Small intestine (tissue), 7 donors: Measurements from ENCODE around the gene B4GALNT3. TPM values are rescaled to one million over a fixed set of nuclear protein-coding genes. Genes with fewer than 3 reads are reported as not detected.

Experiments
- DNase-seq, 2 donors: peaks; one replicate each; pipeline versions ENCODE4 v3.0.0 to v3.0.0-alpha.2; 2013
- FAIRE-seq: peaks from 2 replicates; lab custom pipeline; 2012; peaks lifted over from hg19 to GRCh38; lab: Jason Lieb, UNC
- H3K27ac ChIP-seq, 3 donors: one replicate each; pipeline ENCODE4 v1.5.1; 2013; ENCODE audit warnings: low read length in 2 of 3, mild to moderate bottlenecking in 2 of 3, control low read depth in 1 of 3, inconsistent platforms in 1 of 3, low read depth in 1 of 3, moderate library complexity in 1 of 3
- H3K27me3 ChIP-seq, 3 donors: one replicate each; pipeline ENCODE4 v1.6.1; 2013; ENCODE audit warnings: low read length in 3 of 3, inconsistent platforms in 1 of 3; ENCODE audit not compliant: control insufficient read depth in 3 of 3, insufficient read depth in 3 of 3
- H3K36me3 ChIP-seq, 3 donors: one replicate each; pipeline ENCODE4 v1.6.1; 2013; ENCODE audit warnings: low read length in 3 of 3, inconsistent platforms in 1 of 3, low read depth in 1 of 3, mild to moderate bottlenecking in 1 of 3, moderate library complexity in 1 of 3; ENCODE audit not compliant: control insufficient read depth in 3 of 3, insufficient read depth in 2 of 3
- H3K4me1 ChIP-seq, 3 donors: one replicate each; pipeline ENCODE4 v1.6.1; 2013; ENCODE audit warnings: low read length in 2 of 3, inconsistent platforms in 1 of 3, low read depth in 1 of 3, mild to moderate bottlenecking in 1 of 3, moderate library complexity in 1 of 3; ENCODE audit not compliant: control insufficient read depth in 3 of 3, insufficient read depth in 2 of 3
- H3K4me3 ChIP-seq, 3 donors: one replicate each; pipeline ENCODE4 v1.5.1; 2013; ENCODE audit warnings: low read length in 3 of 3, control low read depth in 1 of 3, inconsistent platforms in 1 of 3, low read depth in 1 of 3, mild to moderate bottlenecking in 1 of 3, moderate library complexity in 1 of 3
- H3K9me3 ChIP-seq, 2 donors: one replicate each; pipeline ENCODE4 v1.6.1; 2013; ENCODE audit warnings: low read depth in 1 of 2, low read length in 1 of 2; ENCODE audit not compliant: control insufficient read depth in 2 of 2, insufficient read depth in 1 of 2
- WGBS, 3 donors: extraction: QIAGEN DNeasy Blood & Tissue Kit; methylation state at CpG; one replicate each; pipeline ENCODE4 v1.1.7; 2013; 5-methylcytosine and 5-hydroxymethylcytosine counted together
- polyA plus RNA-seq, 4 donors: library from polyadenylated mRNA; stranded (reverse) in 3 of 4; unstranded in 1 of 4; fragments of 200-250 nt in 3 of 4; fragments of 120-200 nt in 1 of 4; gene quantifications; one replicate each; pipeline versions ENCODE4 v1.2.1 to v1.2.3, GENCODE V29; 2013
- donor health status: healthy with polysubstance abuse.
- donor health status: control.
- donor health status: control.
- donor health status: Bipolar disorder and iron deficiency.
- donor health status: healthy.

The B4GALNT3 gene
- polyA plus RNA-seq, 4 donors: 0.45 to 6.6 (median 2.9) TPM; not detected in 1

DNA sequence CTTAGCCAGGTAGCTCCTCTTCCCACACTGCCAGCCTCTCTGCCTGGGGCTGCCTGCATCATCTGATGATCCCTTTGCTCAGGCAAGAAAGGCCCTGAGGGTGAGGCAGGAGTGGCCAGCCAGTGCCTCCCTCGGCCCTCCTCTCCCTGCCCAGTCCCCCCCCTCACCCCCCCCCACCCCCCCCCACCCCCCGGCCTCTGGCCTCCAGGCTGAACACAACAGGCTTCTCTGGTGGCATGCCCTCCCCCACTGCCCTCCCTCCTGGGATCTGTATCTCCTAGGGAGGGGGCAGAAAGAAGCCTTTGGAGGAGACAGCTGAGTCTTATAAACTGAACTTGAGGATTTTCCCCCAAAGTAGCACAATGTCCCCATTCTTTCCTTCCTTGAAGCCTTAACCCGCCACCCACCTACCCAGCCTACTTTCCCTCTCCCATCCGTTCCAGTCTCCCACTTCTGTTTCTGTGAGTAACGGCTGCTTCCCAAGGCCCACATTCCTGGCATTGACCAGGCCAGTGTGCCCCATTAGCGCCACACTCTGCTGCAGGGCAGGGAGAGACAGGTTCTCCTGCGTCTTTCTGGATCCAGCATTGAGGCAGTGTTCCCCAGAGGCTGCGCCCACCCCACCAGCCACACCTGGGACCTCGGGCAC lies 82.1 kb downstream of the B4GALNT3 start:
- Histone ChIP-seq H3K4me1 (peaks cover 0 to 4% (median 2%) of the 10 kb centered on the region in 3 donors), H3K27ac (no peak overlapping the region), H3K36me3 (peaks cover 0 to 5% (median 0%) of the 10 kb centered on the region in 3 donors), H3K4me3 (no peak overlapping the region), H3K27me3 (no peaks in the 10 kb centered on the region), H3K9me3 (no peaks in the 10 kb centered on the region)
- FAIRE-seq (no peak), DNase-seq (no peak)
- WGBS, 3 donors: 76 to 89% (median 83%) methylated on average over 7 to 8 of the region's 9 CpGs

DNA sequence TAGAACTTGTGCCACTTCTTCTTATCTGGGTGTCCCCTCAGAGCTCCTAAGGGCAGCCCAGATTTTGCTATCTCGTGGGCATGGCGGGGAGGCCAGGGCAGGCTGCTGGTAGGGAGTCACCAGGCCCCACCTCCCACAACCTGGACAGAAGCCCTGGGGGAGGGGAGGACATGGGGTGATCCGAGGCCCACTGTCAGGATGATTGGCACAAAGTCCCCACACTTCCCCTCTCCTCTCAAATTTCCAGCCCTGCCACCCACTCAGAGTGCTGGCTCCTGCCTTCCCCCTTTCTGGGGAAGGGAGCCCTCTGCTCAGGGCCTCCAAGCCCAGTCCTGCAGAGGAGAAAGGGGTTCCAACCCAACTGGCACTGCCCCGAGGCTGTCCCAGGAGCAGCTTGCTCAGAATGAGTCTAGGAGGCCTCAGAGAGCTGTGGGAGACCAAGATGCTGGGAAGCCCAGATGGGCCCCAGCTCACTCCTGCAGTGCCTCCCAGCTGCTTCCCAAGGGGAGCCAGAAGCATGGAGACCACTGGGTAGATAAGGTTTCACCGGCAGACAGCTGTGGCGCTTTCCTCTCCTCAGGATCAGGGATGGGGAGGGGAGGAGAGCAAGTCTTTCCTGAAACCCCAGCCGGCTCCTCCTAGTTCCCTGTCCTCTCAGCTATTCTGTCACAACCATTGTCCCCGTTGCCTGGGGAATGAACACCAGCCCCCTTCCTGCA lies 82.8 kb downstream of the B4GALNT3 start:
- H3K27me3 ChIP-seq: no peaks in the 10 kb centered on the region
- H3K36me3 ChIP-seq: peaks cover 0 to 5% (median 0%) of the 10 kb centered on the region in 3 donors
- H3K9me3 ChIP-seq: no peaks in the 10 kb centered on the region
- 68 to 73% (median 69%) methylated on average over 7 to 8 of the region's 8 CpGs for WGBS, 3 donors
- H3K4me1 ChIP-seq: peaks cover 0 to 4% (median 2%) of the 10 kb centered on the region in 3 donors
- H3K27ac ChIP-seq: no peak overlapping the region
- DNase-seq (no peak), FAIRE-seq (no peak)
- no peak overlapping the region for H3K4me3 ChIP-seq

DNA sequence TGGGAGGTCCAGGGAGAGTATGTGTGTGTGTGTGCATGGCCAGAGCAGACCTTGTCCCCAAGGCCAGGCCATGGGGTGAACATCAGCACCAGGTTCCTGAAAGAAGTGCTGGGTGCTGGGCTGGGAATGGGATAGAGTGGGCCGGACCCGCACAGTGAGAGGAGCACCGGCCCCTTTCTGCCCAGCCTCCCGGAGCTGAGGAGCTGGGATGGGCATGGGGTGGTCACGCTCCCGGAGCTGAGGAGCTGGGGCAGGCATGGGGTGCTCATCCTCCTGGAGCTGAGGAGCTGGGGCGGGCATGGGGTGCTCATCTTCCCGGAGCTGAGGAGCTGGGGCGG lies 83.3 kb downstream of the B4GALNT3 start:
- no peaks in the 10 kb centered on the region for H3K27me3 ChIP-seq
- DNase-seq: no peak
- FAIRE-seq: no peak
- WGBS, 3 donors: 83 to 86% (median 84%) methylated on average over 6 to 8 of the region's 9 CpGs
- H3K27ac ChIP-seq: no peak overlapping the region
- H3K36me3 ChIP-seq: peaks cover 0 to 5% (median 0%) of the 10 kb centered on the region in 3 donors
- no peak overlapping the region for H3K4me3 ChIP-seq
- peaks cover 0 to 4% (median 0%) of the 10 kb centered on the region in 3 donors for H3K4me1 ChIP-seq
- H3K9me3 ChIP-seq: no peaks in the 10 kb centered on the region

DNA sequence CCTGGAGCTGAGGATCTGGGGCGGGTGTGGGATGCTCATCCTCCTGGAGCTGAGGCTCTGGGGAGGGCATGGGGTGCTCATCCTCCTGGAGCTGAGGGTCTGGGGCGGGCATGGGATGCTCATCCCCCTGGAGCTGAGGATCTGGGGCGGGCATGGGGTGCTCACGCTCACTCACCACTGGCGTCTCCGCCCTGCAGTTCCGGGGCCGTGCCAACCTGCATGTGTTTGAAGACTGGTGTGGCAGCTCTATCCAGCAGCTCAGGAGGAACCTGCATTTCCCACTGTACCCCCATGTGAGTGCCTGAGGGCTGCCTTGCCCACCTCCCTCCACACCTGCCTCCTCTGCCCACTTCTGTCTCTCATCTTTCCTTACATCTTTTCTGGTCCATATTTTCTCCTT lies 84.4 kb downstream of the B4GALNT3 start:
- Histone ChIP-seq H3K27me3 (no peaks in the 10 kb centered on the region), H3K36me3 (peaks cover 0 to 5% (median 0%) of the 10 kb centered on the region in 3 donors), H3K9me3 (no peaks in the 10 kb centered on the region), H3K4me3 (no peak overlapping the region), H3K4me1 (peaks cover 0 to 2% (median 0%) of the 10 kb centered on the region in 3 donors), H3K27ac (no peak overlapping the region)
- FAIRE-seq: no peak
- no peak for DNase-seq
- WGBS, 3 donors: 86 to 95% (median 94%) methylated on average over 7 to 8 of the region's 8 CpGs

DNA sequence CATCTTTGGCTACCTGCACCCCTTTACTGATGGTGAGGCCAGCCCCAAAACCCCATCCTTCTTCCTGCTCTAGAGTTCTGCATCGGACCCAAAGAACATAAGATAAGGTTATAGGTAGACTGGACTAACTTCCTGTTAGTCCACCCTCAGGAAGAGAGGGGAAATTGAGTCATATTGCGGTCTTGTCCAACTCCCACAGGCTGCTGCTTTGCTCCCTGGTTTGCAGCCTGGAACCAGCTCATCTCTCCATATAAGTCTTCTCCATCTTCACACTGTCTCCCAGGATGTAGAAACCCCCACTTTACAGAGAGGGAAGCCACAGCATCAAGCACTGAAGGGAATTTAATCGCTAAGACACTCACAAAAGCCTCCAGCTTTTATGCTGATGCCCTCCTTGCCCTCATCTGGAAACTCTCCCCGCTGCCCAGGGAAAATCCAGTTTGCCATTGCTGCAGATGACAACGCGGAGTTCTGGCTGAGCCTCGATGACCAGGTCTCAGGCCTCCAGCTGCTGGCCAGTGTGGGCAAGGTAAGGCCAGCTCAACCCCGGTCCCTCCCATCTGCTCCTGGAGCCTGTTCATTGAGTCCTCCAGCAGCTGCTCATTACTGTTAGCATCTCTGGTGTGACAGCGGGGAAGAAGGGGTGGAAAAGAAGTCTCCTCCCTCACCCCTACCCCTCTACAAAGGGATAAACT lies 85.3 kb downstream of the B4GALNT3 start:
- H3K27me3 ChIP-seq: no peaks in the 10 kb centered on the region
- no peaks in the 10 kb centered on the region for H3K4me1 ChIP-seq
- DNase-seq (no peak), FAIRE-seq (no peak)
- WGBS, 3 donors: 76 to 88% (median 81%) methylated on average over 9 of the region's 9 CpGs
- no peaks in the 10 kb centered on the region for H3K9me3 ChIP-seq
- no peaks in the 10 kb centered on the region for H3K36me3 ChIP-seq
- no peak overlapping the region for H3K4me3 ChIP-seq
- no peak overlapping the region for H3K27ac ChIP-seq

DNA sequence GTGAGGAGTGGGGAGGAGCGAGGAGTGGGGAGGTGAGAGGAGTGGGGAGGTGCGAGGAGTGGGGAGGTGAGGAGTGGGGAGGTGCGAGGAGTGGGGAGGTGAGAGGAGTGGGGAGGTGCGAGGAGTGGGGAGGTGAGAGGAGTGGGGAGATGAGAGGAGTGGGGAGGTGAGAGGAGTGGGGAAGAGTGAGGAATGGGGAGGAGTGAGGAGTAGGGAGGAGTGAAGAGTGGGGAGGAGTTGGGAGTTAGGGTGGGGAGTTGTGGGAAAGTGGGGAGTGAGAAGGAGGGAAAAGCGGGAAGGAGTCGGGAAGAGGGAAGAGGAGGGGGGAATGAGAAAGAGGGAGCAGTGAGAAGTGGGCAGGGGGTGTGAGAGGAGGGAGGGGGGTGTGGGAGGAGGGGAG lies 86.1 kb downstream of the B4GALNT3 start:
- no peak overlapping the region for H3K4me3 ChIP-seq
- DNase-seq (no peak), FAIRE-seq (no peak)
- H3K27me3 ChIP-seq: no peaks in the 10 kb centered on the region
- H3K27ac ChIP-seq: no peak overlapping the region
- H3K4me1 ChIP-seq: no peaks in the 10 kb centered on the region
- H3K36me3 ChIP-seq: no peaks in the 10 kb centered on the region
- H3K9me3 ChIP-seq: no peaks in the 10 kb centered on the region
- WGBS, 3 donors: 76 to 88% (median 81%) methylated on average over 4 to 6 of the region's 6 CpGs

DNA sequence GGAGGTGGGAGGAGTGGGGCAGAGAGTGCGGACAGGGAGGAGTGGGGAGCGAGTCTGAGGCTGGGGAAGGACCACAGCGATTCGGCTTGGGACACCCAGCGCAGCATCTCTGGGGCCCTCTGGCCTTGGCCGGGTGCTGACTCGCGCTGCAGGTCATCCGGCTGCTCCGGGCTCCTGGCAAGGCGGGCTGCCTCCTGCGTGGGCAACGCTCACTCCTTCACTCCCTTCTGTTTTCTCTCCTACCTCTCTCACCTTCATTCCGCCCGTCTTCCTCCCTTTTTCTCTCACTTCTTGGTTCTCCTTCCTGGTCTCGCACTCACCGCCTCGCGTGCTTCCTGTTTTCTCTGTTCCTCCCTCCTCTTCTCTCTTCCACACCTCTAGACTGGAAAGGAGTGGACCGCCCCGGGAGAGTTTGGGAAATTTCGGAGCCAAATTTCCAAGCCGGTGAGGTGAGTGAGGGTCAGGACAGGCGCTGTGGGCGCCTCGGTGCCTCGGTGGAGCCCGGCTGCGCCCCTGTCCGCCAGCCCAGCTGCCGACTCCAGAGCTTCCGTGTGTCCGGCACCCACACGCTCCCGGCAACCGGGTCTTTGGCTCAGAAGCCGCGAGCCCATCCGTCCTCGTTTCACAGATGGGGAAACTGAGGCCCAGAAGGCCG lies 86.7 kb downstream of the B4GALNT3 start:
- FAIRE-seq (no peak), DNase-seq (no peak)
- Histone ChIP-seq H3K36me3 (no peaks in the 10 kb centered on the region), H3K27me3 (no peaks in the 10 kb centered on the region), H3K4me3 (no peak overlapping the region), H3K9me3 (no peaks in the 10 kb centered on the region), H3K4me1 (no peaks in the 10 kb centered on the region), H3K27ac (no peak overlapping the region)
- 72 to 77% (median 76%) methylated on average over 40 to 41 of the region's 41 CpGs for WGBS, 3 donors
